Measurements from ENCODE around the gene NAV1. TPM values are rescaled to one million over a fixed set of nuclear protein-coding genes. Genes with fewer than 3 reads are reported as not detected.

The NAV1 gene
- total and polyA plus RNA-seq, 11 donors = 30.5 to 107 (median 73.4) TPM

- Histone ChIP-seq H3K9me3 (no peaks in the 10 kb centered on the region), H3K4me3 (no peak overlapping the region), H3K27me3 (no peaks in the 10 kb centered on the region), H3K27ac (peak overlapping the region in 6 of 12 donors; percentile 7 to 90 (median 55)), H3K4me1 (peaks cover 0 to 80% (median 47%) of the 10 kb centered on the region in 12 donors), H3K36me3 (no peaks in the 10 kb centered on the region)
- DNase-seq (no peak), ATAC-seq (no peak)
- 84 to 95% (median 87%) methylated on average over 2 of the region's 2 CpGs for WGBS, 4 donors
- intact Hi-C loops (cut with DNase I) = loop anchor here in 1 of 10 donors (10.0 kb wide), 1 partner anchor 448 kb away; the partner anchor contains the start of gene RNPEP
- TF ChIP-seq CTCF (IDR thresholded peaks at IDR 0.05) (no peak), POLR2A (IDR thresholded peaks at IDR 0.05) (no peak)
Measured at GRCh38 chr1:201537028-201537427, 1.9 kb upstream of the NAV1 start.

GRCh38 chr1:201537467-201537866 is 1.5 kb upstream of the NAV1 start:
- Histone ChIP-seq H3K27ac (peak overlapping the region in 4 of 12 donors; percentile 85 to 90 (median 88)), H3K4me1 (peaks cover 0 to 80% (median 46%) of the 10 kb centered on the region in 12 donors), H3K36me3 (no peaks in the 10 kb centered on the region), H3K9me3 (no peaks in the 10 kb centered on the region), H3K4me3 (peak overlapping the region in 1 of 12 donors; percentile 79), H3K27me3 (no peaks in the 10 kb centered on the region)
- TF ChIP-seq POLR2A (IDR thresholded peaks at IDR 0.05) (no peak), CTCF (IDR thresholded peaks at IDR 0.05) (no peak)
- 94 to 98% (median 96%) methylated on average over 4 of the region's 4 CpGs for WGBS, 4 donors
- ATAC-seq = no peak
- DNase-seq = no peak
- intact Hi-C loops (cut with DNase I) = loop anchor here in 1 of 10 donors (10.0 kb wide), 1 partner anchor 447 kb away; the partner anchor contains the start of gene RNPEP

GRCh38 chr1:201537891-201538611 is 876 bp upstream of the NAV1 start:
- no peaks in the 10 kb centered on the region for H3K9me3 ChIP-seq
- no peaks in the 10 kb centered on the region for H3K36me3 ChIP-seq
- H3K4me1 ChIP-seq = peaks cover 0 to 81% (median 48%) of the 10 kb centered on the region in 12 donors
- peak overlapping the region in 11 of 12 donors; percentile 34 to 80 (median 70) for H3K4me3 ChIP-seq
- no peaks in the 10 kb centered on the region for H3K27me3 ChIP-seq
- intact Hi-C loops (cut with DNase I) = loop anchor here in 2 of 10 donors (2.0 to 10.0 kb wide), 2 partner anchors 17 to 447 kb away; partner anchors contain the start of gene RNPEP (in 1 of the 2)
- peak overlapping the region; percentile 55 to 92 (median 86) for H3K27ac ChIP-seq
- no peak for TF ChIP-seq CTCF (IDR thresholded peaks at IDR 0.05)
- no peak for TF ChIP-seq POLR2A (IDR thresholded peaks at IDR 0.05)
- ATAC-seq (peak in 1 of 4 donors; percentile 26), DNase-seq (peak in 1 of 5 donors; percentile 28)
- 29 to 45% (median 41%) methylated on average over 6 of the region's 6 CpGs for WGBS, 4 donors

All from heart left ventricle (tissue), 16 donors.